HG02840 (cell line): ENCODE data around the gene TMEM14C.

ENCODE experiments used
- ATAC-seq: cut with Tn5 transposase; IDR thresholded peaks from one replicate; pipeline ENCODE4 v1.9.1; 2021; ENCODE audit warnings: mild to moderate bottlenecking, moderate library complexity, moderate number of reproducible peaks; ENCODE audit not compliant: unreplicated experiment, low FRiP score

Gene TMEM14C

GRCh38 chr6:10722820-10723566 lies at the start of gene TMEM14C:
Gene TMEM14C (plus strand): TSS chr6:10723070. CDS start chr6:10724614, 1,544 bp downstream.
- ATAC-seq: peak; percentile 99

- no peak for ATAC-seq
Measured at GRCh38 chr6:10676403-10676802, 46.5 kb upstream of the TMEM14C start.

GRCh38 chr6:10678456-10678855 lies 44.4 kb upstream of the TMEM14C start:
- no peak for ATAC-seq

GRCh38 chr6:10681795-10682194 lies 41.1 kb upstream of the TMEM14C start:
- no peak for ATAC-seq

GRCh38 chr6:10682355-10682988 lies 40.4 kb upstream of the TMEM14C start:
- ATAC-seq: no peak

GRCh38 chr6:10684618-10685017 lies 38.3 kb upstream of the TMEM14C start:
- no peak for ATAC-seq

- no peak for ATAC-seq
Measured at GRCh38 chr6:10685092-10685915, 37.6 kb upstream of the TMEM14C start.

- ATAC-seq: no peak
Measured at GRCh38 chr6:10686901-10687300, 36.0 kb upstream of the TMEM14C start.

- no peak for ATAC-seq
Measured at GRCh38 chr6:10687582-10687981, 35.3 kb upstream of the TMEM14C start.

GRCh38 chr6:10690651-10691445 lies 32.0 kb upstream of the TMEM14C start:
- no peak for ATAC-seq

GRCh38 chr6:10692965-10693538 lies 29.8 kb upstream of the TMEM14C start:
- ATAC-seq: no peak

GRCh38 chr6:10694302-10695085 lies 28.4 kb upstream of the TMEM14C start, which contains the start of the genes C6orf52 and PAK1IP1:
Gene C6orf52 (minus strand): TSS chr6:10694616. CDS start chr6:10687550, 7,066 bp downstream.
Gene PAK1IP1 (plus strand): TSS chr6:10694972. CDS start chr6:10694986, 14 bp downstream.
- ATAC-seq: peak; percentile 98

- ATAC-seq: no peak
Measured at GRCh38 chr6:10695086-10695657, 27.7 kb upstream of the TMEM14C start.

GRCh38 chr6:10696655-10697054 lies 26.2 kb upstream of the TMEM14C start:
- ATAC-seq: no peak

- ATAC-seq: no peak
Measured at GRCh38 chr6:10713962-10714361, 8.9 kb upstream of the TMEM14C start.

- no peak for ATAC-seq
Measured at GRCh38 chr6:10719296-10719963, 3.4 kb upstream of the TMEM14C start.

- no peak for ATAC-seq
Measured at GRCh38 chr6:10719964-10720264, 3.0 kb upstream of the TMEM14C start.

GRCh38 chr6:10720265-10720959 lies 2.5 kb upstream of the TMEM14C start:
- no peak for ATAC-seq
